GM10248 (cell line): ENCODE measurements around the gene S100A14.

Experiments used
- CTCF ChIA-PET: fragments of 300-600 bp; sonication (Branson Sonifier 250); formaldehyde crosslinking; extraction: SDS; loops from one replicate; lab custom pipeline; 2021; ENCODE audit warnings: antibody characterized with exemption; lab: Yijun Ruan, JAX
- POLR2A ChIA-PET: fragments of 350-650 bp; sonication (Branson Sonifier 250); formaldehyde crosslinking; extraction: SDS; loops from one replicate; lab custom pipeline; 2020; ENCODE audit warnings: antibody characterized with exemption; lab: Yijun Ruan, JAX
- DNase-seq: peaks from one replicate; pipeline ENCODE4 v3.0.0; 2012; ENCODE audit errors: extremely low spot score
- CTCF ChIP-seq: IDR thresholded peaks from 2 replicates; pipeline ENCODE4 v1.5.1; 2012; ENCODE audit warnings: mild to moderate bottlenecking, low read depth; ENCODE audit errors: extremely low read depth, missing control alignments, control extremely low read depth

S100A14 gene

GRCh38 chr1:153572569-153573015 lies 43.5 kb downstream of the S100A14 start:
- peak; percentile 78 for TF ChIP-seq CTCF
- ChIA-PET CTCF (interaction anchor here (0.6 to 7.1 kb wide), 32 partner anchors 9 to 763 kb away, joined by 3 to 136 read pairs (median 6); partner anchors contain the start of genes S100A1, S100A13, S100A14 and S100A16), POLR2A (interaction anchor here (0.9 to 1.1 kb wide), 2 partner anchors 55 to 62 kb away, joined by 3 to 7 read pairs; partner anchors contain the start of genes CHTOP and S100A13)
- peak; percentile 69 for DNase-seq

GRCh38 chr1:153571706-153572105 lies 44.4 kb downstream of the S100A14 start:
- POLR2A ChIA-PET = interaction anchor here (0.9 to 1.1 kb wide), 2 partner anchors 56 to 62 kb away, joined by 3 to 7 read pairs; partner anchors contain the start of genes CHTOP and S100A13
- no peak for TF ChIP-seq CTCF
- DNase-seq = no peak
- CTCF ChIA-PET = interaction anchor here (0.8 to 7.1 kb wide), 27 partner anchors 10 to 218 kb away, joined by 3 to 136 read pairs (median 7); partner anchors contain the start of genes CHTOP, S100A1, S100A13 and S100A14

DNA sequence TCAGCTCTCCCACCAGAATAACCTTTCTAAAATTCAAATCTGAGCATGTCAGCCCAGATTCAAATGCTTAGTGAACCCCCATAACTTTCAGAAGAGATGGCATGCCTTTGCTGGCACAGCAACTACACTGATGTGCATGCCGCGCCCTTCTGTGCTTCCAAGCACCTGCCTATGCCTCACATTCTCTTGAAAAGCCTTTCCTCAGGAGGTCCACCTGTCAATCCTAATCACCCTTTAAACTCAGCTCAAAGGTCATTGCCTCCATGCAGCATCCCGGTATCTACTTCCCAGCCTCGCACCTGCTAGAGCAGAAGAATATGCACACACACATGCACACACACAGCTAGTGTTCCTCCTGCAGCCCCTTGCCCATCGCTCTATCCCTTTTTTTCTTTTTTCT lies 45.3 kb downstream of the S100A14 start:
- CTCF ChIA-PET = interaction anchor here (1.0 to 7.1 kb wide), 9 partner anchors 9 to 217 kb away, joined by 3 to 136 read pairs (median 16); partner anchors contain the start of genes S100A14, S100A16 and S100A6
- DNase-seq = no peak
- POLR2A ChIA-PET = no interaction called here
- no peak for TF ChIP-seq CTCF

- DNase-seq = no peak
- ChIA-PET CTCF (interaction anchor here (0.7 to 7.1 kb wide), 11 partner anchors 8 to 323 kb away, joined by 3 to 136 read pairs (median 15); partner anchors contain the start of genes S100A1, S100A14, S100A16 and S100A3), POLR2A (no interaction called here)
- TF ChIP-seq CTCF = no peak
Measured at GRCh38 chr1:153569465-153569864, 46.7 kb downstream of the S100A14 start.

DNA sequence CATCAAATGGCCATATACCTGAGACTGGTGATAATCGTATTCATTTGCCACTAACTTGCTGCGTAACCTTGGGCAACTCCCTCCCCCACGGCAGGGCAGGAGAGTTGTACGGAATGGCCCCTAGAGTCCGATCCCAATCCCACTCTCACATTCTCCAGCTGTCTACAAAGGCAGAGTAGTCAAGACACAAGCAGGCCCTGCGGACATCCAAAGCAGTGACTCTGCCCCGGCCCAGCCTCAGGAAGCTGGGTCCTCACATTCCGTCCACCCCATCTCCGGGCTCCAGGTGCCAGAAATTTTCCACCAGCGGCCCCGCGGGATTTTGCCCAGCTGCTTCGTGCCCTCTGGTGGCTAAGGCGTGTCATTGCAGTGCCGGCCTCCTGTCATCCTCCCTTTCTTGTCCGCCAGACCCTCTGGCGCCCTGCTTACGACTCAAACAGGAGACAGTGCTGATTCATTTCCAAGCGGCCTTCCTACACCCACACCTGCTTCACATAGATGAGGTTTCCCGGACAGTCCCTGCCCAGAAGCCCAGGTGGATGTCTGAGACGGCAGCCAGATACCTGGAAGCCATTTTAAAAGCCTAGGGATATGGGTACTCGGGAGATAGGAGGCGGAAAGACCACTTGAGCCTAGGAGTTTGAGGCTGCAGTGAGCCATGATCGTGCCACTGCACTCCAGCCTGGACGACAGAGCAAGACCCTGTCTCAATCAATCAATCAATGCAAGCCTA lies 47.6 kb downstream of the S100A14 start:
- peak; percentile 87 for DNase-seq
- ChIA-PET CTCF (interaction anchor here (0.9 to 7.1 kb wide), 28 partner anchors 9 to 216 kb away, joined by 3 to 136 read pairs (median 6); partner anchors contain the start of genes S100A13, S100A14, S100A16 and S100A3), POLR2A (no interaction called here)
- peak; percentile 91 for TF ChIP-seq CTCF

DNA sequence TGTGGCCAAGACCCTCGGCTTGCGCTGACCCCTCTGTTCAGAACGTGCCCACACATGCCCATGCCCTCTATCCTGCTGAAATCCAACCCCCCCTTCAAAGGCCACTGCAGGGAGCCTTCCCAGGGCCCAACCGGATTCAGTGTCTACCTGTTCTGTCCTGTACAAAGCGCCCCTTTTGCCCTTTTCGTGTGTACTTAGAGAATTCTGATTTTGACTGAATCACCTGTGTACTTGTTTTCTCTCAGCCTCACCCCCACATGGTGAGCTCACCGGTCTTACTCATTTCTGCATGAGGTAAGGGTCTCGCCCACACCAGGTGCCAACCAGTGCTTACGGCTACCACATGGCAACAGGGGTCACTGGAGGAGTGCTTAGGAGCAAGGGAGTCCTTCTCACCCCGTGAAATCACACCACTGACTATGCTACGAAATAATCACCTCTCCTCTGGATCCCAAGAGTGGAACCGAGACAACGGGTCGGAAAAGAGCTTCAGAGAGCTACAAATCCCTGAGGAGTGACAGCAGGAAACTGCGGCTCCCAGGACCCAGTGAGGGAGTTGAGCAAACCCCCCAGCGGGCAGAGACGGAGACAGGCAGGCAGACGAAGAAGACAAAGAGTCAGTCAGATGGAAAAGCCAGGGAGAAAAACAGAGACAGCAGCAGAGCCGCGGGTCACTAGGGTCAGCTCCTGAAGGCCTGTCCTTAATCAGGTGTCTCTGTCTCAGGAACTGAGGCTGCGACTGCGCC lies 48.3 kb downstream of the S100A14 start:
- POLR2A ChIA-PET = no interaction called here
- TF ChIP-seq CTCF = no peak
- CTCF ChIA-PET = interaction anchor here (0.9 to 7.1 kb wide), 28 partner anchors 8 to 215 kb away, joined by 3 to 136 read pairs (median 6); partner anchors contain the start of genes S100A13, S100A14, S100A16 and S100A3
- DNase-seq = peak; percentile 12
